ENCODE results near the gene TNFRSF18. TPM values are rescaled to one million over a fixed set of nuclear protein-coding genes. Genes with fewer than 3 reads are reported as not detected.

Gene TNFRSF18
- total RNA-seq, 3 donors from 2014 or later (not counting 1 experiment from before 2014, with no cell fraction given) = 40.3 to 81.9 (median 54.7) TPM

DNA sequence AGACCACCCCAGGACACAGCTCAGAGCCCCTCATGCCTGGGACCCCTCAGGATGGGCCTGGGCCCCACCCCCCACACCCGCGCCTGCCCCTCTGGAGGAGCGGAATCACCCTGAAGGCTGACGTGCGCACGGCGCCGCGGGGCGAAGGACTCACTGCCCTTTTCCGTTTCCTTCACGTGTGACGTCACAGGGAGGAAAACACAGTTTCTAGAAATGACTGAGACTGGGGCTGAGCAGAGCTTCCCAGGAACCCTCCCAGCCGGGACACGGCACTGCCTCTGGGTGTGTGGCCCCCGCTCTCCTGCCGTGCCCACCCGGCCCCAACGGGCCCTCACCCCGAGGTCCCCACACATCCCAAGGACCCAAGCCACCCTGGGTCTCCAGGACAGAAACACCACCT, 12.9 kb upstream of the TNFRSF18 start:
- Histone ChIP-seq H3K27me3 (ENCODE audit: control insufficient read depth, insufficient read depth, low read length) (no peaks in the 10 kb centered on the region), H3K9me3 (ENCODE audit: control insufficient read depth, insufficient read depth, low read length) (no peaks in the 10 kb centered on the region), H3K4me1 (ENCODE audit: control insufficient read depth, insufficient read depth, low read length) (peaks cover 90% of the 10 kb centered on the region), H3K4me3 (ENCODE audit: low read length) (no peak overlapping the region), H3K27ac (ENCODE audit: low read length) (peak overlapping the region; percentile 14), H3K36me3 (ENCODE audit: control insufficient read depth, insufficient read depth, low read length) (peaks cover 58% of the 10 kb centered on the region)
- intact Hi-C loops (cut with micrococcal nuclease) = no loop called here
- ATAC-seq = no peak
- TF ChIP-seq, protein P1, sequence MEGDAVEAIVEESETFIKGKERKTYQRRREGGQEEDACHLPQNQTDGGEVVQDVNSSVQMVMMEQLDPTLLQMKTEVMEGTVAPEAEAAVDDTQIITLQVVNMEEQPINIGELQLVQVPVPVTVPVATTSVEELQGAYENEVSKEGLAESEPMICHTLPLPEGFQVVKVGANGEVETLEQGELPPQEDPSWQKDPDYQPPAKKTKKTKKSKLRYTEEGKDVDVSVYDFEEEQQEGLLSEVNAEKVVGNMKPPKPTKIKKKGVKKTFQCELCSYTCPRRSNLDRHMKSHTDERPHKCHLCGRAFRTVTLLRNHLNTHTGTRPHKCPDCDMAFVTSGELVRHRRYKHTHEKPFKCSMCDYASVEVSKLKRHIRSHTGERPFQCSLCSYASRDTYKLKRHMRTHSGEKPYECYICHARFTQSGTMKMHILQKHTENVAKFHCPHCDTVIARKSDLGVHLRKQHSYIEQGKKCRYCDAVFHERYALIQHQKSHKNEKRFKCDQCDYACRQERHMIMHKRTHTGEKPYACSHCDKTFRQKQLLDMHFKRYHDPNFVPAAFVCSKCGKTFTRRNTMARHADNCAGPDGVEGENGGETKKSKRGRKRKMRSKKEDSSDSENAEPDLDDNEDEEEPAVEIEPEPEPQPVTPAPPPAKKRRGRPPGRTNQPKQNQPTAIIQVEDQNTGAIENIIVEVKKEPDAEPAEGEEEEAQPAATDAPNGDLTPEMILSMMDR (IDR thresholded peaks at IDR 0.05) = no peak
- no peaks in the 10 kb centered on the region for H3K9me3 Mint-ChIP-seq
- H3K4me3 Mint-ChIP-seq = peak overlapping the region; percentile 56
- peaks cover 27 to 70% of the 10 kb centered on the region in 2 donors for H3K4me1 Mint-ChIP-seq
- H3K27me3 Mint-ChIP-seq (ENCODE audit: low read depth in 2 of 2) = no peaks in the 10 kb centered on the region
- H3K27ac Mint-ChIP-seq = peak overlapping the region; percentile 98 to 99
- H3K36me3 Mint-ChIP-seq = no peaks in the 10 kb centered on the region
- WGBS (ENCODE audit: insufficient coverage) = 90% methylated on average over 20 of the region's 20 CpGs
- peak in 1 of 2 donors; percentile 76 for DNase-seq

DNA sequence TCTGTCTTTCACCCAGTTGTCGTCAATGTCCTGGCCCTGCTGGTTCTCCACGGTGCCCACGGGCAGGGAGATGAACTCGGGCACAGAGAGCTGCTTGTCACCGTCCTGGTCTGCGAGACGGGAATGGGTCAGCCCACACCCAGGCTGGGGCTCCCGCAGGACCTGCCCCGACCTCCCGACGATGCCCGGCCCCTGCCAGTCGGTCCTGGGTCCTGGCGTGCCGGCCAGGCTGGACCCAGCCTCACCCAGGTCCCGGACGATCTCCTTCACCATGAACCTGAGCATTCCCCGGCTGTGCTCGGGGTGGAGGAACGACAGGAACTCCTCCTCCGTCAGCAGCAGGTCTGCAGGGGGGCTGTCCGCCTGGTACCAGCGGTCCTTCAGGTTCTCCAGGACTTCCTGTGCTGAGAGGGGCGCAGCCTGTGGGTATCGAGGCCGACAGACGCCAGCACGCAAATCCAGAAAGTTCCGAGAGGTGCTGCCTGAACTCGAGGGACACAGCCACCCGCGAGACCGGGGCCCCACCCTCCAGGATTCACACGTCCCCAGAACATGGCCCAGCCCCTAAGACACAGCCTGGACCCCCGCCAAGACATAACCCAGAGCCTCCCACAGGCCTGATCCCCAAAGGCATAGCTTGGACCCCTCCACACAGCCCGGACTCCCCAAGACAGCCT, 12.3 kb upstream of the TNFRSF18 start:
- Histone ChIP-seq H3K36me3 (ENCODE audit: control insufficient read depth, insufficient read depth, low read length) (peaks cover 53% of the 10 kb centered on the region), H3K4me3 (ENCODE audit: low read length) (no peak overlapping the region), H3K27me3 (ENCODE audit: control insufficient read depth, insufficient read depth, low read length) (no peaks in the 10 kb centered on the region), H3K9me3 (ENCODE audit: control insufficient read depth, insufficient read depth, low read length) (no peaks in the 10 kb centered on the region), H3K4me1 (ENCODE audit: control insufficient read depth, insufficient read depth, low read length) (peaks cover 97% of the 10 kb centered on the region), H3K27ac (ENCODE audit: low read length) (no peak overlapping the region)
- Mint-ChIP-seq H3K9me3 (no peaks in the 10 kb centered on the region), H3K36me3 (no peaks in the 10 kb centered on the region), H3K27me3 (ENCODE audit: low read depth in 2 of 2) (no peaks in the 10 kb centered on the region), H3K27ac (peak overlapping the region; percentile 98 to 99), H3K4me3 (peak overlapping the region; percentile 50), H3K4me1 (peaks cover 27 to 73% of the 10 kb centered on the region in 2 donors)
- TF ChIP-seq, protein P1 (IDR thresholded peaks at IDR 0.05) = no peak
- WGBS (ENCODE audit: insufficient coverage) = 96% methylated on average over 36 of the region's 36 CpGs
- ATAC-seq (no peak), DNase-seq (no peak)
- intact Hi-C loops (cut with micrococcal nuclease) = no loop called here

DNA sequence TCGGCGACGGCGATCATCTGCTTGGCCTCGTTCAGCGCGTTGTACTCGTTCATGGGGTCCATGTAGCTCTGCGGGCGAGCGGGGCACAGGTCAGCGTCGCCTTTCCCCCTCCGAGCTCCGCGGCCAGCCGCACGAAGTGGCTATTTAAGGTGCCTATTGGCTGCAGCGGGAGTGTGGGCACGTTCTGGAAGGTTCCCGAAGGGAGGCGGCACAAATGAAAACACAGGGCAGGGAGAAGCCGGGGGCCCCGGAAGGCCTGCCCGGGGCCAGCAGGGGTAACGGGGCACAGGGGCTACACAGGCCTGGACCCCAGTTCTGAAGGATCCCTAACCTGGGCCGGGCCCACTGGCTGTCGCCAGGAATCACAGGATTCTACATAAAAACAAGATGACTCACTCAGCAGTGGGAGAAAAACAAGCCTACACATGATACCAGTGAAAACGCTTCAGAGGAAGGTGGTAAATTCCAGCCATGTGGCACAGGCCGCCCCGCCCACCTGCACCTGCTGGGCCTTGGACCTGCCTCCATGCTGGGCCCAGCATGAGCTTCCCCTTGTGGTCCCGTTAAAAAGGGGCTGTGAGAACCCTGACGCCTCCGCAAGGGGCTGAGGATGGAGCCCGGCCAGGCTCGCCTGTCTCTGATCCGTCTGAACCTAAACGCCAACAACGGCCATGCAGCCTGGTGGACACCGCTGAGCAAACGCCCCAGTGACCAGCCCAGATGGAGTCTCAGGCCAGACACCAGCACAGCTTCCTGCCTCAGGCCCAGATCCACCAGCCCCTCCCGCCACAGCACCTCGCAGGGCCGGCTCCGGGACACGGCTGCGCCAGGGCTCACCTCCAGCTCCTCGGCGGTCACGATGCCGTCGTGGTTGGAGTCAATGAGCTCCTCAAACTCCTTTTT, 11.5 kb upstream of the TNFRSF18 start:
- H3K4me1 ChIP-seq (ENCODE audit: control insufficient read depth, insufficient read depth, low read length) = peaks cover 99% of the 10 kb centered on the region
- no peaks in the 10 kb centered on the region for H3K9me3 ChIP-seq (ENCODE audit: control insufficient read depth, insufficient read depth, low read length)
- Mint-ChIP-seq H3K4me3 (peak overlapping the region; percentile 50), H3K36me3 (no peaks in the 10 kb centered on the region), H3K27me3 (ENCODE audit: low read depth in 2 of 2) (no peaks in the 10 kb centered on the region), H3K27ac (peak overlapping the region; percentile 98 to 99), H3K9me3 (no peaks in the 10 kb centered on the region), H3K4me1 (peaks cover 21 to 69% of the 10 kb centered on the region in 2 donors)
- no peaks in the 10 kb centered on the region for H3K27me3 ChIP-seq (ENCODE audit: control insufficient read depth, insufficient read depth, low read length)
- no peak overlapping the region for H3K4me3 ChIP-seq (ENCODE audit: low read length)
- TF ChIP-seq, protein P1 (IDR thresholded peaks at IDR 0.05) = no peak
- DNase-seq = peak in 1 of 2 donors; percentile 54
- no peak for ATAC-seq
- 94% methylated on average over 52 of the region's 52 CpGs for WGBS (ENCODE audit: insufficient coverage)
- intact Hi-C loops (cut with micrococcal nuclease) = no loop called here
- peak overlapping the region; percentile 61 for H3K27ac ChIP-seq (ENCODE audit: low read length)
- H3K36me3 ChIP-seq (ENCODE audit: control insufficient read depth, insufficient read depth, low read length) = peaks cover 47% of the 10 kb centered on the region
